ENCODE data around the gene RASAL1. TPM values are rescaled to one million over a fixed set of nuclear protein-coding genes. Genes with fewer than 3 reads are reported as not detected.

Gene RASAL1
- total and polyA plus RNA-seq, 11 donors, result not detected

GRCh38 chr12:113101751-113102150 lies 33.8 kb downstream of the RASAL1 start:
- no peaks in the 10 kb centered on the region for H3K36me3 ChIP-seq
- no peak for ATAC-seq
- intact Hi-C loops (cut with DNase I), result no loop called here
- peaks cover 6 to 43% (median 13%) of the 10 kb centered on the region in 9 donors for H3K27me3 ChIP-seq
- no peak overlapping the region for H3K4me3 ChIP-seq
- DNase-seq, result no peak
- no peaks in the 10 kb centered on the region for H3K9me3 ChIP-seq
- peaks cover 0 to 11% (median 3%) of the 10 kb centered on the region in 12 donors for H3K4me1 ChIP-seq
- TF ChIP-seq POLR2A (IDR thresholded peaks at IDR 0.05) (no peak), CTCF (IDR thresholded peaks at IDR 0.05) (no peak)
- WGBS, 4 donors, result 60 to 78% (median 69%) methylated on average over 10 of the region's 10 CpGs
- no peak overlapping the region for H3K27ac ChIP-seq

GRCh38 chr12:113099764-113100163 lies 35.8 kb downstream of the RASAL1 start:
- intact Hi-C loops (cut with DNase I), result loop anchor here in 7 of 10 donors (2.0 to 5.0 kb wide), 4 partner anchors 47 to 52 kb away; no protein-coding TSS in a partner anchor
- 58 to 69% (median 61%) methylated on average over 10 to 12 of the region's 12 CpGs for WGBS, 4 donors
- peaks cover 0 to 11% (median 3%) of the 10 kb centered on the region in 12 donors for H3K4me1 ChIP-seq
- TF ChIP-seq CTCF (IDR thresholded peaks at IDR 0.05) (no peak), POLR2A (IDR thresholded peaks at IDR 0.05) (no peak)
- H3K27ac ChIP-seq, result no peak overlapping the region
- no peaks in the 10 kb centered on the region for H3K36me3 ChIP-seq
- no peak overlapping the region for H3K4me3 ChIP-seq
- peaks cover 6 to 43% (median 13%) of the 10 kb centered on the region in 9 donors for H3K27me3 ChIP-seq
- no peaks in the 10 kb centered on the region for H3K9me3 ChIP-seq
- no peak for DNase-seq
- no peak for ATAC-seq

DNA sequence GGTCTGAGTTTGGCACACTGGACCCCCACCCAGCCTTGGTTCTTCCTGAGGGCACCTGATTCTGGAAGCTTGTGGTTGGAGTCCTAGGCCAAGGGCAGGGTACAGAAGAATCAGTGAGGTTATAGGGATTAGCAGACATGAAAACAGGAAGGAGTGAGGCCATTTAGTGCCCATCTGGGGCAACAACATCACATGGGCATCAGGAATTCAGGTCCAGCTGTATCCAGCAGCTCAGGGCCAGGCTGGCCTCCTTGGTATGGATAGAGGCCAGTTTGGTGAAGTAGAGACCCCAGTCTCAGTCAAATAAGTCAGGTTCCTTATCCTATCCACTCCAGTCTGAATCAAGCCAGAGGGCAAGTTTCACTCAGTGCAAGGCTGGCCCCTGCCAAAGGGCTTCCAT lies 36.2 kb downstream of the RASAL1 start:
- Histone ChIP-seq H3K27ac (no peak overlapping the region), H3K4me3 (no peak overlapping the region), H3K4me1 (peaks cover 0 to 11% (median 3%) of the 10 kb centered on the region in 12 donors), H3K27me3 (peaks cover 6 to 42% (median 13%) of the 10 kb centered on the region in 9 donors), H3K36me3 (no peaks in the 10 kb centered on the region), H3K9me3 (no peaks in the 10 kb centered on the region)
- intact Hi-C loops (cut with DNase I), result loop anchor here in 7 of 10 donors (2.0 to 5.0 kb wide), 4 partner anchors 47 to 52 kb away; no protein-coding TSS in a partner anchor
- ATAC-seq, result no peak
- TF ChIP-seq POLR2A (IDR thresholded peaks at IDR 0.05), result no peak
- no peak for TF ChIP-seq CTCF (IDR thresholded peaks at IDR 0.05)
- no peak for DNase-seq

DNA sequence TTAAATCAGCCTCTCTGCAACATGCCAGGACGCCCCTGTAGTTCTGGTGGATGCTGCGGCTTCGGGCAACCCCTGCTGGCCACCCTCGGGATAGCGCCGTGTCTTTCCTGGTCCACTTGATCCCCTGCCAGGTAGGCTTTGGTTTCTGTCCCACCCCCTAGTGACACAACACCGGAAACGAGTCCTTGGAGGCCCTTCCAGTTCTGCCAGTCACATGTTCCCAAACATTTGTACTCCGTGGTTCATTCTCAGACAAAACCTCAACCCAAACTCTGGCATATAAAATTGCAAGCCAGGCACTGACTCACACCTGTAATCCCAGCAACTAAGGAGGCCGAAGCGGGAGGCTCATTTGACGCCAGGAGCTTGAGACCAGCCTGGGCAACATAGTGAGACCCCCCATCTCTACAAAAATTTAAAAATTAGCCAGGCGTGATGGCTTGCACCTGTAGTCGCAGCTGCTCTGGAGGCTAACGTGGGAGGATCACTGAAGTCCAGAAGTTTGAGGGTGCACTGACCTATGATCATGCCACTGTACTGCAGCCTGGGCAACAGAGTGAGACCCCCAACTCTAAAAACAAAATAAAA lies 37.0 kb downstream of the RASAL1 start:
- Histone ChIP-seq H3K27ac (no peak overlapping the region), H3K9me3 (no peaks in the 10 kb centered on the region), H3K4me1 (peaks cover 0 to 11% (median 3%) of the 10 kb centered on the region in 12 donors), H3K4me3 (no peak overlapping the region), H3K27me3 (peaks cover 2 to 38% (median 7%) of the 10 kb centered on the region in 9 donors), H3K36me3 (no peaks in the 10 kb centered on the region)
- ATAC-seq (peak; percentile 26 to 90 (median 78)), DNase-seq (peak; percentile 69 to 81 (median 78))
- intact Hi-C loops (cut with DNase I), result loop anchor here in 9 of 10 donors (1.0 to 5.0 kb wide), 5 partner anchors 46 to 51 kb away; no protein-coding TSS in a partner anchor
- TF ChIP-seq CTCF (IDR thresholded peaks at IDR 0.05) (peak; percentile 60 to 81 (median 71)), POLR2A (IDR thresholded peaks at IDR 0.05) (no peak)
- WGBS, 4 donors, result 30 to 34% (median 32%) methylated on average over 14 to 15 of the region's 15 CpGs

All from heart left ventricle (tissue), 16 donors.